OCI-M1 (cell line): ENCODE measurements around the gene TYW1B.
A peak's percentile ranks its signal among the peaks of the same experiment; 100 is the strongest.
"Not testable (repeated sequence)": the region's sequence is repeated elsewhere in the genome, so short reads cannot be mapped to it uniquely, and the experiment has no call there.

Source experiments
- DNase-seq: peaks from one replicate; lab custom pipeline; 2025; lab: John Stamatoyannopoulos, UW

TYW1B gene

DNA sequence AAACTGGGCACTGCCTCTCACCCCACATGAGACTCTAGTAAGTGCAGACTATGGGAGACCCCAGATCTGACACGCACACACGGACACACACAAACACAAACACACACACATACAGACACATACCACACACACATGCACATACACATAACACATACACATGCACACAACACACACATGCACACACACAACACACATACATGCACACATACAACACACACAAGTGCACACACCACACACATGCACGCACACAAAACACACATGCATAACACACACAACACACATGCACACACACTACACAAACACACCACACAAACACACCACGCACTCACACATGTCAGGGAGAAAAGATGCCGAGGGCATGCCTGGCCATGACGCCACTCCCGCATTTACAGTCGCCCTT, 205.5 kb downstream of the TYW1B start:
- no peak for DNase-seq

DNA sequence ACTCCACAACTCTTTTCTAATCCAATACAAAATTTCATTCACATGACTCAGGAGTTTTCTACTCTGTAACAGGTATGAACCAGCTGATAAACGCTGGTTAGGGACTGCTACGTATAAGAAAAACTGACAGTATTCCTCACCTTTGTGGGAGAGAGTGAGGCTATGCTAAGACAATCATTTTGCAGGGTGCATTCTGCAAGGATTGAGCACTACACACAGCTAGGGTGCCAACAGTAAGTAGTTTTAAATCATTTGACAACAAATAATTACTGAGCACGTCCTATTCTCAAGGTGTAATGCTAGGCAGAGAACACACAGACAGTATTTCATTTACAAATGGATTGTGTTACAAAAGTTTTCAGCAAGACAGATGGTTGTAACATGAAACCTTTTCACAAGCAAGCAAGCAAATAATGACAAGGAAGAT, 206.2 kb downstream of the TYW1B start:
- not testable (repeated sequence) for DNase-seq

DNA sequence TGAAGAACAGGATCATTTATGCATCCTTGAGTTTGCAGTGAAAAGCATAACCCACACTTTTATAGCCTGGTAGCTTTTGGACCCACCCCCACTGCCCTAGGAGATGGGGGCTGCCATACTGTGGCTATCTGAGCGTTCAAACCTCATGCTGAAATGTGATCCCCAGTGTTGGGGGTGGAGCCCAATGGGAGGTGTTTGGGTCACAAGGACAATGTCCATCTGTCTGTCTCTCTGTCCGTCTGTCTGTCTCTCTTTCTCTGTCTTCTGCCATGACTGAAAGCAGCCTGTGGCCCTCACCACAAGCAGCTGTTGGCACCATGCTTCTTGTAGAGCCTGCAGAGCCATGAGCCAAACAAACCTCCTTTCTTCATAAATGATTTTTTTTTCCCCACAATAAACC, 207.1 kb downstream of the TYW1B start:
- DNase-seq = not testable (repeated sequence)

DNA sequence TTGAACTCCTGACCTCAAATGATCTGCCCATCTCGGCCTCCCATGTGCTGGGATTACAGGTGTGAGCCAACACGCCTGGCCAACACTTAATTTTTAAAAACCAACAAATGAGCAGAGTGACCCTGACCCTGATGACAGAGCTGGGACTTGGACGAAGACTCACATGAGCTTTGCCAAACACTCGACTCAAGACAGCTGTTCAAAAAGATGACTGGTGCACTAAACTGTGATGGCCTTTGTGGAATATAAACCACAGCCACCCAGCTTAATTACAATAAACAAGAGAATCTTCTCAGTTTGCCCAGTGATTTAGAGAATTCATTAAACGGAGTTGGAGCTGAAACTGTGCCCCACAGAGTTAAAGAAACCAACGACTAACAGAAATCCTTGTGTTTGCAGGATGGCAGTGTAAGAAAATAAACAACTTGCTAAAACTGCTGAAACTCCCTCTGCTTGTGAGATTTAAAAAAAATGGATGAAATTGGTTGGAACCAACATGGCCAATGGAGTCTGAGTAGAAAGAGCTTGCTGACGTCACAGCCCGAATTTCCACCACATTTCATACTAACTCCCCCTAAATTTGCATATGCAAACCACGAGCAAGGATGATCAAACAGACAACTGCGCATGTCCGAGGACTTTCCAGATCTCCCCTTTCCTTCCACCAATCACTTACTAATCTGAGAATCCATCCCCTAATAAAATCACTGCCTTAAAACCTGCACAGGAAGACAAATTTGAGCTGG, 209.4 kb downstream of the TYW1B start:
- DNase-seq = not testable (repeated sequence)

DNA sequence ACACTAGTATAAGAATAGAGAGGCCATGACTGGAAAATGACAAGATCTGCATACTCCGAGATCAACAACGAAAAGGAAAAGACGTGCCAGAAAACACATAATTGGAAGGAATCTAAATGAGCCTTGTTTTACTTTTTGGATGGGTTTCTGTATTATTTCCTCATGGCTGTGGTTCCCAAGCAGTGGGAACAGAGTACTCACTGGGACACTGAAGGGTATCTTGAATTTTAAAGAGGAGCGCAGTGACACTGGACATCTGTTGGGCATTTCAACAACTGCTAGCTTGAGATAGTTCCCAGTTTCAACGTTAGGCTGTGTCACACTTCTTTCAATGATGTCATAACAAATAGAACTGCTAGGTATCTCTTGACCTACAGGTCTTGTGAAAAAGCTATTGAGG, 218.2 kb downstream of the TYW1B start:
- DNase-seq = not testable (repeated sequence)

DNA sequence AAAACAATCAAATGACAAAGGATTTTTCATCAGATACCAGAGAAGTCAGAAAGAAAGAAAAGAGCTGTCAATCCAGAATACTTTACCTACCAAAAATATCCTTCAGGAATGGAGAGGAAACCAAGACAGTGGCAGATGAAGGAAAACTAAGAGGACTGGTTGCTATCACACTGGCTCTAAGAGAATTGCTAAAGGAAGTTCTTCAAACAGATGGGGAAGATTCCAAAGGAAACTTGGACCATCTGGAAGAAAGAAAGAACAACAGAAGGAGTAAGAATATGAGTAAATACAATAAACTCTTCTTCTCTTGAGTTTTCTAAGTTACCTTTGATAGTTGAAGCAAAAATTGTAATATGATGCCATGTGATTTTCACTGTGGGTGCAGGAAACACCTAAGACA, 220.0 kb downstream of the TYW1B start:
- DNase-seq = not testable (repeated sequence)

DNA sequence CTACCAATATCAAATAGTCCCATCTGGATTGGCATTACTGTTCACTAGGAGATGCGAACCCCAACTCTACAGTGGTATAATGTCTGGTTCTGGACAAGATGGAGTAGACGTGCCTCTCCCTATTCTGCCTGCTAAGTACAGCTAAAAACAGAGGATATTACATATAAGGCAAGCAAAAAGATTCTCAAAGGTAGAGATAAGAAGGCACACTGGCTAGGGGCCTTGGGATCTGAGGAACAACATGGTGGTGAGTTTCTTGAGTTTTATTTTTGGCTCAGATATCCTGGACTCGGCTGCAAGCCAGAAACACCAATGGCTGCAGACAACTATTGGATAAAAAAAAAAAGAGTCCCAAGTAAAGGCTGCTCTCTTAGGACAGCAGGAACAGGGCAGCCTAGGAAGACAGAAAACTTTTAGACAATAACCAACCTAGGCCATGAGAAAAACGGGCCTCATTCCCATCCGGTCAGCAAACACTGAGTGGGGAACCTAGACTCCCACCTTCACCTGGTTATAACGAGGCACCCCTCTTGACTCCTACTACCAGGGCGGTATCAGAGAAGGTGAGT, 222.1 kb downstream of the TYW1B start:
- DNase-seq = not testable (repeated sequence)

DNA sequence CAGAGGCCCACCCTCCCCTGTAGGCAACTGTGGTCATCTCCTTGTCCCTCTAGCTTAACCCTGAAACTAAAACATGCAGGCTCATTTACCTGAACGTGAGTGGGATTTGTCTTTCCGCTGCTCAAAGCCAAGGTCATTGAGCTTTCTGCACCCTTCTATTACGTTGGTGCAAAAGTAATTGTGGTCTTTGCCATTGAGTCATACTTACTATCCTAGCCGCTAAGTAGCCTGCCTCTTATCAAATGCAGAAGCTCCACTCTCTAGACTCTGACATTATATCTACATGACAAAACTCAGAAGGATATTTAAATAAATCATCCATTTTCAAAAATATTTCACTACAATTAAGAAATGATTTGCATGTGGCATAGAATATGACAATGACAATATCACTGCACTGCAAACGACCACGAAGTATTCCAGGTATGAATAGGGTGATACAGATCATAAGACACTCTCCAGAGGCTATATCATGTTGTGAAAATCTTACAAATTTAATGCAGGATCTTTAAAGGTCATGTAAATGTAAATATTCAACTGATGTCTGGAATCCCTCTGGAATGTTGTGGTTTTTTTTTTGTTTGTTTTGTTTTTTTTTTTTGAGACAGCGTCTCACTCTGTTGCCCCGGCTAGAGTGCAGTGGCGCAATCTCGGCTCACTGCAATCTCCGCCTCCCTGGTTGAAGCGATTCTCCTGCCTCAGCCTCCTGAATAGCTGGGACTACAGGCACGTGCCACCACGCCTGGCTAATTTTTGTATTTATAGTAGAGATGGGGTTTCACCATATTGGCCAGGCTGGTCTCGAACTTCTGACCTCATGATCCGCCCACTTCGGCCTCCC, 223.0 kb downstream of the TYW1B start:
- not testable (repeated sequence) for DNase-seq

DNA sequence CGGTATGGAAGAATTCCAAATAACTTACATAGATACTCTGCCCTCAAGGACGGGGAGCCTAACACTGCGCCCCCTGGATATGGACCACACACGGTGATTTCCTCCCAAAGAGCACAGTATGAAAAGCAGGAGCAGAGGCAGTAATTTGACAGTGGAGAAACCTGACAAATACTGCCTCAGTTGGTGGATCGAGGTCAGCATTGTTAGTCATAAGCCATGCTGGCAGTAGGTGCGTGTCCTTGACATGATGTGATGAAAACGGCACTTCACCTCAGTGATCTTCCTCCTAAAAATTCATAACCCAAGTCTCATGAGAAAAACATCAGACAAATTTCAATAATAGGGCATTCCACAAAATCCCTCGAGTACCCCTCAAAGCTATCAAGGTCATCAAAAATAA, 224.5 kb downstream of the TYW1B start:
- DNase-seq = not testable (repeated sequence)

DNA sequence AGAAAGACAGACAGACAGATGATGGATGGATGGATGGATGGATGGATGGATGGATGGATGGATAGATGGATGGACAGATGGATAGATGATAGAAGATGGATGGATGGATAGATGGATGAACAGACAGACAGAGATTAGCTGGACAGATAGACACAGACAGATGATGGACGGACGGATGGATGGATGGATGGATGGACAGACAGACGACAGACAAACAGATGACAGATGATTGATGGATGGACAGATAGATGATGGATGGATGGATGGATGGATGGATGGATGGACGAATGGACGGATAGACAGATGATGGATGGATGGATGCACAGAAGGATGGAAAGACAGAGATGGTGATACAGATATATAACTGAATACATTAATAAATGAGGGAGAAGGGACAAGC, 224.9 kb downstream of the TYW1B start:
- DNase-seq = no peak

DNA sequence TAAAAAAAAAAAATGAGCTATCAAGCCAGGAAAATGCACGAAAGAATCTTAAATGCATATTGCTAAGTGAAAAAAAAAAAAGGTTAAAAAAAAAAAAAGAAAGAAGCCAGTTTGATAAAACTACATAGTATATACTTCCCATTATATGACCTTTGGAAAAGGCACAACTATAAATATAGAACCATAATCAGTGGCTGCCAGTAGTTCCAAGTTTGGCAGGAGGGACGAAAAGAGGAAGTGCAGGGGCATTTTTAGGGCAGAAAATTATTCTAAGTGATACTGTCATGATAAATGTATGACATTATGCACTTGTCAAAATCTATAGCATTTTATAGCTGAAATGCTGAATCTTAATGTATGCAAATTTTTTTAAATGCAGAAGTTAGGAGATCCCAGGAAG, 226.3 kb downstream of the TYW1B start:
- DNase-seq = peak; percentile 50

DNA sequence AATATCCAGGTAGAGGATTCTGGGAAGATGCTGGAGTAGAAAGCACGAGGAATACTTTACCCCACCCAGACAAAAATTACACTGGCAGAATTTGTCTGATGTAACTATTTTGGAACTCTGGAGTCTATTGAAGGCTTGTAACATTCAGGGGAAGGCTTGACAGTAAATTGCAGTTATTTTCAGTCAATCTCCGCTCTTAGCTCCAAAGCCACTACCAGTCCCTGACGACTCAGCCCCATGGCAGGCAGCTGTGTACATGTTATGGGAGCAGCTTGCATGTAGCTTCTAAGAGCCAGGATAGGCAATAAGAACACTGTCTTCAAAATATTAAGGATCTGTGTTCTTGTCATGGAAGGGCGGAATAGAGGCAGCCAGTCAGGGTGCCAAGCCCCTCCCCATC, 238.0 kb downstream of the TYW1B start:
- DNase-seq = not testable (repeated sequence)

DNA sequence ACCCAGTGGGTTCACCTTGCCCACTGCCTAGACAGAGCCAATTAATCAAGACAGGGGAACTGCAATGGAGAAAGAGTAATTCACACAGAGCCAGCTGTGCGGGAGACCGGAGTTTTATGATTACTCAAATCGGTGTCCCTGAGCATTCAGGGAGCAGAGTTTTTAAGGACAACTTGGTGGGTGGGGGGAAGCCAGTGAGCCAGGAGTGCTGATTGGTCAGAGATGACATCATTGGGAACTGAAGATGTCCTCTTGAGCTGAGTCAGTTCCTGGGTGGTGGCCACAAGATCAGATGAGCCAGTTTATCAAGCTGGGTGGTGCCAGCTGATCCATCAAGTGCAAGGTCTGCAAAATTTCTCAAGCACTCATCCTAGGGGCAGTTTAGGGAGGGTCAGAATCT, 240.7 kb downstream of the TYW1B start:
- DNase-seq = peak; percentile 48

DNA sequence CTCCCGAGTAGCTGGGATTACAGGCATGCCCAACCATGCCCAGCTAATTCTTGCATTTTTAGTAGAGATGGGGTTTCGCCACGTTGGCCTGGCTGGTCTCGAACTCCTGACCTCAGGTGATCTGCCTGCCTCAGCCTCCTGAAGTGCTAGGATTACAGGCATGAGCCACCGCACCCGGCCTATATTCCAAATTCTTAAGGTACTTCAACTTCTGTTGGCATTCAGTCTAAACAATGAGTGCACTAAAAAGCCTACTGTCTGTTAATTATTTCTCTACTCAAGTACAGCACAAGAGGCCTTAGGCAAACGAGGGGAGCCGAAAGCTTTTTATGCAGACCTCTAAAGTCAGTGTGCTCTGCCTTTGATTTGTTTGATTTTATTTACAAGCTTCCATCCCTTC, 243.4 kb downstream of the TYW1B start:
- DNase-seq = not testable (repeated sequence)

DNA sequence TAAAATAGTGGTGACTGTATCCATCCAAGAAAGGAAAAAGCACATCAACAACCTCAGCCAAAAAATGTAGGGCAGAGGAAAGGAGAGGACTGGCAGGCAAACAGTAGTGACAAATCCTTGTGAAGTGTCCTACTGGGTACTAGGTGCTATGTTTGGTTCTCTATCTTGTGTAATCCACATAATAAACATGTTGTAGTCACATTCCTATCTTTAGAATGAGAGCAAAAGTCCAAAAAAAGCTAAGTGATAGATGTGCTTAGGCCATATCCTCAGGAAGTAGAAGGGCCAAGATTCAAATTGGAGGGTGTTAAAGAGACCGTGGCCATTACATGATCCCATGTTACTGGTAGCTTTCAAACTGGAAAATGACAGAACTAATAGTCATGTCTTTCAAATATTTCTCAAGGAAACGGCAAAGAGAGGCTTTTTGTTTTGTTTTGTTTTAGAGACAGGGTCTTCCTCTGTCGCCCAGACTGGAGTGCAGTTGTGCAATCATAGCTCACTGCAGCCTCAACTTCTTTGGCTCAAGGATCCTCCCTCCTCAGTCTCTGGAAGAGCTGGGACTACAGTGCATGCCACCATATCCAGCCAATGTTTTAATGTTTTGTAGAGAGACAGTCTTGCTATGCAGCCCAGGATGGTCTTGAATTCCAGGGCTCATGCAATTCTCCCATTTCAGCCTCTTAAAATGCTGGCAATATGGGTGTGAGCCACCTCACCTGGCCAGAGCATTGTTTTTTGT, 244.2 kb downstream of the TYW1B start:
- DNase-seq = not testable (repeated sequence)

DNA sequence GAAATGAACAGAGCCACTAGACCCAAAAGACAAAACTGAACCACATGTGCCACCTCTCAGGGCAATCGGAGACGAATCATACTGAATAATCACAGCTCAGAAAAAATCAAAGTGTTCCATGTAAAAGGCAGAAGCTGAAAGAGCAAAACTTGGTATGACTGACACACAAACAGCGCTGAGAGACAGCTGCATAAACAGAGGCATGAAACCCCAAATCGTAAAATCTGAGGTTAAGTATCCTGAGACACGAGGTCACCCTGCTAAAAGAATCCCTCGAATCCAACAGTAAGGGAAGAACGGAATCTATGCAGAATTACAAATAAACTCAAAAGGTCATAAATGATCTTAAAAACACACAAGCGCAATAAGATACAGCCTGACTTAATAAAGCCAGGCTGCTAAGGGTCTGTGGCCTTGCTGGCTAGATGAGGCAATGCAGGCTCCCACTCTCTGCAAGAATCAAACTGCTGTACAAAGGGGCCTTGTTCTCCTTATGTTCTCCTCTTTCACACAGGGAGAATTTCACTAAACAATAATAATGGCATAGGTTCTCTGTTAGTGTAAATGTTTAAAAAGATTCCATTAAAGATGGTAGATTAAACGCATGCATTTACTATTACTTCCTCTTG, 247.7 kb downstream of the TYW1B start:
- not testable (repeated sequence) for DNase-seq

DNA sequence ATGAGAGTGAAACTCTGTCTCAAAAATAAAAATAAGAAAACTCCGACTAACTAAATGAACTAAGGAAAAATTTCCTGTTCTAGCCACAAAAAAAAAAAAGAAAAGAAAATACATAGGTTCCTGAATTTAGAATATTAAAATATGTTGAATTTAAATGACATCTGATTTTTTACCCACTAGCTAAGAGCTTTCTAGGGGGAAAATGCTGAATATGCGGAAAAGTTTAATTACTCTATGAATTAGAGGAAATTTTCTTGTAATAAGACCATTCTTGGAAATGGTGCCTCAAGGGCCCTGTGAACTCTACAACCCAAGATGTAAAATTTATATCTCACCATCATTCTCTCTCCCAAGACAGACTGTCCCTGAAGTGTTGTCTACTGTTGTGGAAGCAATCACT, 250.9 kb downstream of the TYW1B start:
- no peak for DNase-seq

DNA sequence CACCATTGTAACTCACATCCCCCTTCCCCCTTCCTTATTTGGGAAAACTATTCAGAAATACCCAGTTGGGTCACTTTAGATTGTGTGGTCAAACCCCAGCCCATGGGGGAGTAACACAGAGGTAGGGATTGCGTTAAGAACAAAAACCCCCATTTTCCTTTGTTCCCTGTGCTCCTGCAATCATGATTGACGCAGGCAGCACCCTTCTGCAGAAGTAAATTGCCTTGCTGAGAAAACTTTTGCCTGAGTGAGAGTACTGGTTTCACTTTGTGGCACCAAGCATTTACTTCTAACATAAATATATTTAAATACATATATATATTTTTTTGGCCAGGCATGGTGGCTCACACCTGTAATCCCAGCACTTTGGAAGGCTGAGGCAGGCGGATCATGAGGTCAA, 266.0 kb downstream of the TYW1B start:
- DNase-seq = not testable (repeated sequence)

DNA sequence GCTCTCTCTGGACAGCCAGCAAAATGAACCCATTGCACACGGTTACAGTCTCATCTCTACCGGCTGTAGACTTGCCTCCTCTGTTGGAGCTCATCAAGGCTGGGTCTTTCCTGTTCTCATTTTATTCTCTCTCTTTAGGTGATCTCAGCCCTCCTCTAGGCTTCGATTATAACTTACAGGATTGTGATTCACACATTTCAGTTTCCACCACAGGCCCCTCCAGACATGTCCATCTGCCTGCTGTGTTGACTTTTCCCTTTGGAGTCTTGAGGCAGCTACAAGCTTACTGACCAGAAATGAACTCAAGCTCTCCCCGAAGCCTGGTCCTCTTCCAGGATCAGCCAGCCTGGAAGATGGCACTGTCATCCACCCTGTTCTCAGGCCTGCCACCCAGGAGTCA, 268.5 kb downstream of the TYW1B start:
- not testable (repeated sequence) for DNase-seq

DNA sequence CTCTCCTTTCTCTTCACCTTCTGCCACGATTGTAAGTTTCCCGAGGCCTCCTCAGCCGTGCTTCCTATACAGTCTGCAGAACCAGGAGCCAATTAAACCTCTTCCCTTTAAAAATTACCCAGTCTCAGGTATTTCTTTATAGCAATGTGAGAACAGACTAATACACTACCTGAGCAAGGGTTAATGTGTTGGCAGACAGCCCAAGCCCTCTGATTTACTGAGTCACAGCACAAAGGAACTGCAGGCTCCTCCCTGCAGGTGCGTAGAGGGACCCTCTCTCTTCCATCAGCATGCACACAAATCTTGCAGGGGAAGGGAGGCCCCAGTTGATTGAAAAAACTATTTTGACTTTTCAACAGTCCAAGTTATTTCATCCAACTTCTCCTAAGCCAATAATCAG, 271.3 kb downstream of the TYW1B start:
- not testable (repeated sequence) for DNase-seq

DNA sequence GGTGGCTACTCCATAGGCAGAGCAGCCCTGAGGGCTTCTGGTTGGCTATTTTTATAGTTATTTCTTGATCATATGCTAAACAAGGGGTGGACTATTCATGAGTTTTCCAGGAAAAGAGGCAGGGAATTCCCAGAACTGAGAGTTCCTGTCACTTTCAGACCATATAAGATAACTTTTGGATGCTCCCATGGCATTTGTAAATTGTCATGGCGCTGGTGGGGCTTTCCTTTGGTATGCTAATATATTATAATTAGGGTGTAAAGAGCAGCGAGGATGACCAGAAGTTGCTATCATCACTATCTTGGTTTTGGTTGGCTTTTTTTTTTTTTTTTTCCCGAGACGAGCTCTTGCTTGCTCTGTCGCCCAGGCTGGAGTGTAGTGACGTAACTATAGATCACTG, 272.8 kb downstream of the TYW1B start:
- not testable (repeated sequence) for DNase-seq

DNA sequence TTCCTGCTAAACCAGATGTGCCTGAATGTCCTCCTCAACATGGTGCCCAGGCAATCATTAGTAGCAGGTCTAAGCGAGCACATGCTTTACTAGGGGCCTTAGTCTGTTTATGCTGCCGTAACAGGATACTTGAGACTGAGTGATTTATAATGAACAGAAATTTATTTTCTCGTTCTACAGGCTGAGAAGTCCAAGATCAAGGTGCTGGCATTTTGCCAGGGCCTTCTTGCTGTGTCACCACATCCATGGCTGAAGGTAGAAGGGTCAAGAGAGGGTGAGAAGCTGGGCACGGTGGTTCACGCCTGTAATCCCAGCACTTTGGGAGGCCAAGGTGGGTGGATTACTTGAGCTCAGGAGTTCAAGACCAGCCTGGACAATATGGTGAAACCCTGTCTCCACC, 273.6 kb downstream of the TYW1B start:
- not testable (repeated sequence) for DNase-seq
